TTC549 (cell line): Measurements from ENCODE around the gene TPPP.

Experiments used
- FAIRE-seq: peaks from 2 replicates; lab custom pipeline; 2012; peaks lifted over from hg19 to GRCh38; lab: Jason Lieb, UNC

TPPP gene

DNA sequence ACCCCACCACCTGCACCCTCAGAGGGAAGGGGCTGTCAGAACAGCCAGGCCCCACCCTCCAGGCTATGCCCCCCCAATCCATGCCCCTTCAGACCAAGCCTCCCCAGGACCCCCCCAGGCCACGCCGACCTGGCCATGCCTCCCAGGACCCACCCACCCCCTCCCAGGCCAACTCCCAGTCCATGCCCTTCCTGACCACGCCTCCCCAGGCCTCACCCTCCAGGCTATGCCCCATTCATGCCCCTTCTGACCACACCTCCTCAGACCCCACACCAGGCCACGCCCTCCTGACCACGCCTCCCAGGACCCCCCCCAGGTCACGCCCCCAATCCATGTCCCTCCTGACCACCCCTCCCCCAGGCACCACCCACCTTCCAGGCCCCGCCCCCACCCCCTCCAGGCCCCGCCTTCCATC lies 27.6 kb downstream of the TPPP start:
- FAIRE-seq: no peak

DNA sequence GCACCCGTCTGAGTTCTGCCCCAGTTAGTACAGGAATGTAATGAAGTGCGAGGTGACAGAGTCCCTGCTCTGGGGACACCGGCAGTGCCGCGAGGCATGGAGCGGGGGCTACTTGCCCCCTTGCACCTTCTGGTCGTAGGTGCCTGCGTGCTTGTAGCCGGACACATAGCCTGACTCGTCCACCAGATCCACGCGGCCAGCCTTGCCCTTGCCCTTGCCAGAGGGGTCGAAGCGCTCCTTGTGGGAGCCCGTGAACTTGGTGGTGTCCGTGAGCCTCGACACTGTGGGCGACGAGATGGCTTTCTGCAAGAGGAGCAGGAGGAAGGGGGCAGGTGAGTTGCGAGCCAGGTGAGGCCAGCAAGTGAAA lies 28.2 kb downstream of the TPPP start:
- no peak for FAIRE-seq

DNA sequence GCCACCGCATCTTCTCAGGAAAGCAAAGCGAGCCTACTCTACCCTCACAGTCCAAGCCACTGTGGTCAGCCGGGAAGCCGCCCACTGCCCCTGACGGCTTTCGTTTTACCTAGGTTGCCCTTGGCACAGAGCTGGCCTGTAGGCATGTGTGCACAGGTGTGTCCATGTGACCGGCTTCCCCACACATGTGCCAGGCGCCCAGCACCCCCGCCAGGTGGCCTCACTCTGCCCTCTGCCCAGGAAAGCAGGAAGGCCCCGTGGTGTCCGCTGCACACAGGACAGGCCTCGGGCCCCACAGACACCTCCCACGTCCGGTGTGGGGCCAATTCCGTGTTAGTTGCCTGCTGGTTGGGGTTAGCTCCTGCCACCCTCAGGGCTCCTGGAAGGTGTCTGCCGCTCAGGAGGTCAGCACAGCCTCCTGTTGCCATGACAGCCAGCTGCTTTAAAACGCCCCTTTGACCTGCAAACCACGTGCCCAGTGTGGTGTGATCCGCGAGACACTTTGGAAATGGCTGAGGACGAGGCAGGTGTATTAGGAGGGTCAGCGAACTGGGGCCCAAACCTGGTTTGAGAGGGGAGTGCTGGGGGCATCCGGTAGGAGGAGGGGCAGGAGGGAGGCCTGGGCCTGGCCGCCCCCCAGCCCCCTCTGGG lies 28.7 kb downstream of the TPPP start:
- no peak for FAIRE-seq

DNA sequence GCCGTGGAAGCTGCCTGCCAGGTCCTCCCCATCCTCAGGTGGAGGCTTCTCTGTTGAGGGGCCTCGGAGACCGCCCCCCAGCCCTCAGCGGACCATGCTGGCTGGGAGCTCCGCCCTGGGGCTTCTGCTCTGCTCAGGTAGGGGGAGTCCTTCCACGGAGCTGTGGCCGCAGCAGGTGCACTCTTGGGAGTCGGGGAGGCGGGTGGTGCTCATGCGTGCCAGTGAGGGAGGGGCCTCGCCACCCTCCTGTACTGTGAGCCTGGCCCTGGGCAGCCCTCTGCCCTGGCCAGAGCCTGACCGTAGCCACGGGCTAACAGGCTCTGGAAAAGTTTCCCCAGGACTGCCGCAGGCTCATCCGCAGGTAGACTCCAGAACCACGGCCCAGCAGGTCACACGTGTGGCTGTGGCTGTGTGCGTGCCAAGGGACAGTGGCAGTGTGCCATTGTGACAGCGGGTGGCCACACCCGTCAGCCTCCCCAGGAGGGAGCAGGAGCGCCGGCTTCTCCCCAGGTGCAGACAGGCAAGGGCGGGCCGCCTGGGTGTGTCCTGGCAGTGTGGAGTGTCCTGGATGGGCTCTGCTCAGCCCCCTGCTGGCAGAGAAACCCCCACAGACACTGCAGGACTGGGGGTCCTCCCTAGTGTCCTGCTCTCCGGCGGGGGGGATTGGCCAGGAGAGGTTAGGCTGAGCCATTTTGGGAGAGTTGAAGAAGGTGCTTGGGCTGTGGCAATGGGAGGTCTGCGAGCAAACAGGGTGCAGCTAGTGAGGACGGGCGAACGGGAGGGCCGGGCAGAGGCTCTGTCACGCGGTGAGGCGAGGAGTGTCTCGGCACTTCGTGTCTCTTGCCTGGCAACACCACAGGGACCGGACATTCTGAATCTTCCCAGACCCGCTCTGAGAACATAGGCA lies 29.5 kb downstream of the TPPP start:
- no peak for FAIRE-seq

DNA sequence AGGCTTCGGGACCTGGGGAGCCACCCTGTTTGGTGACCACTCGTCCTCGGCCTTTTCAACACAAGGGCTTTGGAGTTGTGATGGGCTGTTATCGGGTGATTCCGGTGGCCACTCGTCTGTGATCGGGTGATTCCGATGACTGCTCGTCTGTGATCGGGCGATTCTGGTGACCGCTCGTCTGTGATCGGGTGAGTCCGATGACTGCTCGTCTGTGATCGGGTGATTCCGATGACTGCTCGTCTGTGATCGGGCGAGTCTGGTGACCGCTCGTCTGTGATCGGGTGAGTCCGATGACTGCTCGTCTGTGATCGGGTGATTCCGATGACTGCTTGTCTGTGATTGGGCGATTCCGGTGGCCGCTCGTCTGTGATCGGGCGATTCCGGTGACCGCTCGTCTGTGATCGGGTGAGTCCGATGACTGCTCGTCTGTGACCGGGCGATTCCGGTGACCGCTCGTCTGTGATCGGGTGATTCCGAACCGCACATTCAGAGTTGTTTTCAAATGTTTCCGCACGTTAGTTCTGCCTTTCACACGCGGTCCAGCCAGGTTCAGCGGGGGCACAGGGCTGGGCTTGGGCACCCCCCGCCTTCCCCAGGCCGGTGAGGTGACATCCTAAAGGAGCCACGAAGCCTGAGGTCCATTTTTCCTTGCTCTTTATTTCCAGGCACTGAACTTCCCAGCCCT lies 30.3 kb downstream of the TPPP start:
- no peak for FAIRE-seq

DNA sequence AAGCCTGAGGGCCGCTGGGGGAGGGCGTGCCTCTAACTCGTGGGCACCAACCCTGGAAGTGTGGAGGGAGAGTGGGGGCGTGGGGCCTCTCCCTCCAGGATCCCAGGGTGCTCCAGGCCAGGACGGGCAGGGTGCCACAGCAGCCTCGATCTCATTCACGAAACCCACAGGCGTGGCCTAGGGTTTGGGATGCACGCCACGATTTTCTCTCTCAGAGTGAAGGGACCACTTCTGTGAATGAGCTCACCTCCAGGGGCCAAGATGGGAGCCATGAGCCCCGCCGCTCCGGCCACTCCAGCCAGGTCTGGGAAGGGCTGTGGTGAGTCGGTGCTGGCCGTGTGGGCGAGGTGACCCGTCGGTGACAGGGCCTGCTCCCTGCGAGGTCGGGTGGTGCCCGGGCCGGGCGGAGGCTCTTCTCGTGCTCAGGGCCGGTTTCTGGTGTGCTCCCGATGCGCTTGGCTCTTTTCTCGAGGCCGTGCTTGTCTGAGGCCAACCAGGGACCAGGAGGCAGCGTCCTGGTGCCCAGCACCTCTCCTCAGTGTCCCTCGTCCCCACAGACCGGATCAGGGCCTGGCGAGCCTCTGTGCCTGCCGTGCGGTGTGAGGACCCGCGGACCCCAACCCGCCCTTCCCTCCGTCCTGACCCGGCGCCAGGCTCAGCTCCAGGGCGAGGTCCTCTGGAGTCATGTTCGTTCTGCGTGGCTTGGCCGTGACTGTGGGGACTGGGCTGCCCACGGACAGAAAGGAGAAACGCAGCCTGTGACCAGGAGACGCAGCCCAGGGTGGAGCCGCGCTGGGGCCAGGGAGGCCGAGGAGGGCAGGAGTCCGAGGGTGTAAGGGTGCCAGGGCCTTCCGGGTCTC lies 31.0 kb downstream of the TPPP start:
- FAIRE-seq: no peak

DNA sequence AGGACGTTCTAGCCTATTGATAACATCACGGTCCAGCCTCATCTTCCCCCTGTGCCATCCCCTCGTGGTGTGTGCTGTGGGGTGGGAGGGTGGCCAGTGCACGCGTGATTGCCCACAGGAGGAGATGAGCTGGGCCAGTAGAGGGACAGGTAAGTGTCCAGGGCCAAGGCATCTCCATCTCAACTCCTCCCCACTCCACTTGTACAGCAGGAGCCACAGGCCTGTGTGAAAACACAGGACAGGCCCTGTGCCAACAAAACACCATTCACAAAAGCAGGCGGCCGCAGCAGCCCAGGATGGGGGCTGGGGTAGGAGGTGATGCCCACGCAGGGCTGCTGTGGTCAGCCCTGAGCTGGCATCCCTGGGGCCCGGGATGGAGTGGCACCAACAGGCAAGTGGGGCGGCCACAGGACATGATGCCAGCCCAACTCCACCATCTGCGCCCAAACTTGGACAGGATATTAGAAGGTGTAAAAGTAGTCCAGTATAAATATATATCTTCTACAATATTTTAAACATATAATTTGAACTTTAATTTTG lies 32.6 kb downstream of the TPPP start:
- no peak for FAIRE-seq

DNA sequence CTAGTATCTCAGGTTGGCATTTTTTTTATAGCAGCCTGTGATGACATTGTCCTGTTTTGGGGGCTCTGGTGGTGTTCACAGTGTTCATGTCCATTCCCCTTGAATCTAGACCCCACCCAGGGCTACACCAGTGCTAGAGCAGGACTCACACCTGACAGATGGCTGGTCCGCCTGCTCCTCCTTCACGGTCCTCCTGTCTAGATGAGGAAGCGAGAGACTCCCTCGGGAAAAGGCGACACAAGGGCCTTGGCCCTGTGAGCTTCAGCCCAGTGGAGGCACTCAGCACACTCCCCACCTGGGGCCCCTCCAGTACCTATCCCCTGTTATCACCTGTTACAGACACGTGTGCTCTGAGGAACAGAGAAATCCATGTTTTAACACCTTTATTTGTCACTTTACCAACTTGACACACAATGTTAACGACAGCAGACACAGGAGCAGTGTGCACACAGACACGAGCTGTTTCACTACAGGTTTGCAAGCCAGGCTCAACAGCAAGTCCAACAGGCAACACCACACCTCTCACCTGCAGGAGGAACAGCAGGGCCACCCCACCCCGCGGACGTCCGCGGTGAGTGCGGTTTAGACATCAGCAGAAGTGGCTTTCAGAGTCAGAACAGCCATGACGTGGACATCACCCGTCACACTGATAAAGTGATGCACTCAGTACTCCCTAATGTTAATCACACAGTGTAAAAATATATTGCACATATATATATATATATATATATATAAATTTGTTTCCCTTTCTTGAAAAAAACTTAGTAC lies 33.5 kb downstream of the TPPP start:
- no peak for FAIRE-seq

DNA sequence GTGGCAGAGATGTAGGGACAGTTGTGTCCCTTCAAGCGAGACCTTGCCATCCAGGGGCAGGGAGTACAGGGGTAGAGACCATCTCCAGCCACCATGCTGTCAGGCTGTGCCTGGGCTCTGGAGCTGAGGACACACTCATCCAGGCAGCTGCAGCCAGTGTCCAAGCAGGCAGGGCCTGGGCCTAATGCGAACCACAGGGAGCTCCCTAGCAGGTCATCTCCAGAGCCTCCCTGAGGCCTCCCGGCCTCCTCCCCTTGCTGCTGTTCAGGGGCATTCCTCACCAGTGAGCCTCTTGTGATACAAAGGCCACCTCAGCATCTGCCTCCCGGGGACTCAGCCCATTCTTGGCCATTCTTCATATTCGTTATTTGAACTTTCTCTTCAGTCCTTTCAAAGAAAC lies 35.0 kb downstream of the TPPP start:
- FAIRE-seq: no peak

DNA sequence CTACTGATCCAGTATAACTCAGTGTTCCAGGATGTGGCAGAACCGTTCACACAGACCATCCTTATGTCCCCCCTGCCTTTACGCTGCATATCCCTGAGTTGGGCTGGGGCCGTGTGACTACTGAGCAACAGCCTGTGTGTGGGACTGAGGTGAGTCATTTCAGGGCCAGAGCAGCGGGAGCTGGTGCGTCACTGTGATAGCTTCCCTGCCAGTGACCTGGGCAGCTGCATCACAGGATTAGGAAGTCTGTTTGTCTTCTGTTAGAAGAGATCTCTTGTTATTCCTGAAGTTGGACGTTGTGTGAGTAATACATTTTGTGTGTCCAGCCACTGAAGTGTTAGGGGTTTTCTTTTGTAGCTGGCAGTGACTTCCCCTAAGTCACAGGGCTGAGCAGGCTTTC lies 35.6 kb downstream of the TPPP start:
- FAIRE-seq: no peak

DNA sequence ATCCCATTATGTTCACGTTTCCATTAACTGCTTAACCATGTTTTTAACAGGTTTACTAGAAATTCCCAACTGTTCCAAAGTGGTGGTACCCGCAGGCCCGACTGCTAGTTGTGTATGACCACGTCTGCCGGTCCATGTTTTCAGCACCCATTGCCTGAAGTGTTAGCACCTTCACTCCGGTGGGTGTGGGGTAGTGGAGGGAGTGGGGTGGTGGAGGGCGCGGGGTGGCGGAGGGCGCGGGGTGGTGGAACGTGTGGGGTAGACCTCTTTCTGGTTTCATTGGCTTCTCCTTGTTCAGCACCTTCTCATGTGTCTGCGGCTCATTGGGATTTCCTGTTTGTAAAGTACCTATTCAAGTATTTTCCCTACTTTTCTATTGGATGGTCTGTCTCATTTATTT lies 37.7 kb downstream of the TPPP start:
- no peak for FAIRE-seq

DNA sequence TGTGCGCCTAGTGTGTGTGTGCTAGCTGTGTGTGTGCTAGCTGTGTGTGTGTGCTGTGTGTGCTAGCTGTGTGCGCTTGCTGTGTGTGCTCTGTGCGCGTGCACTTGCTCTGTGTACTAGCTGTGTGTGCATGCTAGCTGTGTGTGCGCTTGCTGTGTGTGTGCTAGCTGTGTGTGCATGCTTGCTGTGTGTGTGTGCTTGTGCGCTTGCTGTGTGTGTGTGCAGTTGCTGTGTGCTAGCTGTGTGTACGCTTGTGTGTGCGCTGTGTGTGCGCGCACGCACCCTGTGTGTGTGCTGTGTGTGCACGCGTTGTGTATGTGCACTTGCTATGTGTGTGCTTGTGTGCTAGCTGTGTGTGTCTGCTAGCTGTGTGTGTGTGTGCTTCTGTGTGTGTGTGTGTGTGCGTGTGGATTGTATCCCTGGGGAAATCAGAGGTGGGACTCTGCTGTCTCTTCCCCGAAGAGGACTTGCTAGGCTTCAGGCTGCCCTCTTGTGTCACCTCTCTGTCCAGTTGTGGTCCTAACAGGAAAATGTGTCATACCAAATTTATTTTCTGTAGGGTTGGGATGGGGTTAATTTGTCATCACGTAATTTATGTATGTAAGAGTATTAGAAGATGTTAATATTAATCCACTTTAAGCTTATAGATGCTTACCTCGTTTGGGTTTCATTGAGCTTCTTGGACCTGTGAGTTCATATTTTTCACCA lies 38.9 kb downstream of the TPPP start:
- FAIRE-seq: no peak

DNA sequence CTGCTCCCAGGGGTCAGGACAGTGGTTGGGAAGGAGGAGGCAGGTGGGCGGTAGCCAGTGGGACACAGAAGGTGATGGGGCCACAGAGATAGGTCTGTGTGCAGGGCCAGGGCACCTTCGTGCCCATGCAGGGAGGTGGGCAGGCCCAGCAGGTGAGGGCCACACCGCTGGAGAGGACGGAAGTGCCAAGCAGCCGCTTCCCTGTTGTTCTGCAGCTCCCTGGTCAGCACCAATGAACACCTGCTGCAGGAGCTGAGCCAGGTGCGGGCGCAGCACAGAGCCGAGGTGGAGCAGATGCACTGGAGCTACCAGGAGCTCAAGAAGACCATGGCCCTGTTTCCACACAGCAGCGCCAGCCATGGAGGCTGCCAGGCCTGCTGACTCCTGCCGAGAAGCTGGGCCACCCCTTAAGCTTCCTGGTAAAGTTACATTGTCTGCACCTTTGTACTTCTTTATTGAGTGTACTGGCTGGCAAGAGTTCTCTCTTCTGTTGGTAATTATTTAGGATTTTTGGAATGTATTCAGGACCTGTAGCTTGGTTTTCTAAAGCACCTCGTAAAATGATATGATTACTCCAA lies 40.3 kb downstream of the TPPP start:
- FAIRE-seq: no peak

DNA sequence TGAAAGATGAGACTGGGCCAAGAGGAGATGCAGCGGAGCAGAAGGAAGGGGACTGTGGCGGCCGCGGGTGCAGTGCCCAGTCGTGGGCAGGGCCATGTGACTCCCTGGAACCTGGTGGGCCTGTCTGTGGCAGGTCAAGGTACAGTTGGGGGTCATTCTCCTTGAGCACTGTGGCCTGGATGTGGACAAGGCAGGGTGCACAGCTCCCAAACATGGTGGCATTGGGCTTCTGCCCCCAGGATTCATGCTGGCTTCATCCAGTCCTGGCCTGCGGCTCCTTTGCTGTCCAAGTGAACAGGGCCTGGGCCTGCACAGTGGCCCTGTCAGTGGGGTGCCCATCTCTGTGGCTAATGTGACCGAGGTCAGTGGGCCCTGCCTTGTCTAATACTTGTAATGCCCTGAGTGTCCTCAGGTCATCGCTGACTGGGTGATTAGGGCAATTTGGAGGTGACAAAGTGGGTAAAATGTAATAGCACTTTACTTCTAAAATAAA lies 41.1 kb downstream of the TPPP start:
- FAIRE-seq: no peak

DNA sequence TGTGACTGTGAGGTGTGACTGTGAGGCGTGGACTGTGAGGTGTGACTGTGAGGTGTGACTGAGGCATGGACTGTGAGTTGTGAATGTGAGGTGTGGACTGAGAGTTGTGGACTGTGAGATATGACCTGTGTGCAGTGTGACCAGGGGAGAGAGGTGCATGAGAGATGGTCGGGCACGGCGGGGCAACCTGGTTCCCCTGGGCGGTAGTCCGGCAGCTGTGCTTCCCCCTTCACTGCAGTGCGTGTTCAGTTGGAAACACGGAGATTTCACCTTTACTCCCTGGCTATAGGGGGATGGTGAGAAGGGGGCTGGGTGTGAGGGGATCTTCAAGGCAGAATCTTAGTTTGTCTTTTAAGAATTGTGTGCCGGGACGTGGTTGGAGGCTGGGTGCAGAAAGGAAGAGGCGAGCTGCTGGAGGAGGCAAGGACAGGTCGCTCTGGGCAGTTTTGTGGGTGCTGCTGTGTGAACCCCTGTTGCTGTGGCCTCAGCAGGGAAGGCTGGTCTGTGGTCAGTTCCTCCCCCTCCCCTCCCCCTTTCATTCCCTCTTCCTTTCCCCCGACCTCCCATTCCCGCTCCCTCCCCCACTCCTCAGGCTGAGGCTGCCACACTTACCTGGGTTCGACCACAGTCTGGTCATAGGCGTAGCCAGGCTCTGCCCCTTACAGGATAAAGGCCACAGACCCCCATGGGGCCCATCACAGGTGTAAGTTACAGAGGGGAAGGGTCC lies 41.7 kb downstream of the TPPP start:
- no peak for FAIRE-seq

DNA sequence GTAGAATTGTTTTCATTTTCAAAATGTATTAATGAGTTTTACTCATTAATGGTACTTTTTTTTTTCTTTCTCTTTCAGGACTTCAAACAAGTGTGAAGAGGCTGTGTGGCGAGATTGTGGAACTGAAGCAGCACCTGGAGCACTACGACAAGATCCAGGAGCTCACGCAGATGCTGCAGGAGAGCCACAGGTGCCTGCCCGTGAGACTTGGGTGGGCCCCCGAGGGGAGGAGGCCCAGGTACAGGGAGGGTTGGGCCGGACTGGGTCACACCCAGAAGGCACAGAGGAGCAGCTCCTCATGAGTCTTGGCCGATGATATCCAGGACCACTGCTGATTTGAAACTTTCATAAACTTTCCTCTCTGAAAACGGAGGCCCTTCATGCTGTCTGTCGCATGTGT lies 45.4 kb downstream of the TPPP start:
- no peak for FAIRE-seq

DNA sequence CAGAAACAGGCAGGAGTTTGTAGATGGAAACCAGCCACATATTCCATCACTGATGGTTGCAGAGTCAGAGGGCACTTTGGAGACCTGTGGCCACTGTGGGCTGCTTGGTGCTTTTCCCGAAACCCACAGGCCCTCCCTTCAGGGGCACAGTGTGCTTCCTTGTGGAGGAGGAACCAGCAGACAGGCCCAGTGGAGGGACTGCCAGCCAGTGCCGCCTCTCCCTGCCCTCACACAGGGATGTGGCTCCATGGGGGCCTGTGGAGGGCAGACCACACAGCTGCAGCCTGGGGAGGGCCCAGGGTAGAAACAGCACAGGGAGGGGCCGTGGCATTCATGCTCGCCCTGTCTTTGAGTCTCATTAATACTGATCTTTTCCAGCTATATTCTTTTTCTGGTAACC lies 45.8 kb downstream of the TPPP start:
- FAIRE-seq: no peak

DNA sequence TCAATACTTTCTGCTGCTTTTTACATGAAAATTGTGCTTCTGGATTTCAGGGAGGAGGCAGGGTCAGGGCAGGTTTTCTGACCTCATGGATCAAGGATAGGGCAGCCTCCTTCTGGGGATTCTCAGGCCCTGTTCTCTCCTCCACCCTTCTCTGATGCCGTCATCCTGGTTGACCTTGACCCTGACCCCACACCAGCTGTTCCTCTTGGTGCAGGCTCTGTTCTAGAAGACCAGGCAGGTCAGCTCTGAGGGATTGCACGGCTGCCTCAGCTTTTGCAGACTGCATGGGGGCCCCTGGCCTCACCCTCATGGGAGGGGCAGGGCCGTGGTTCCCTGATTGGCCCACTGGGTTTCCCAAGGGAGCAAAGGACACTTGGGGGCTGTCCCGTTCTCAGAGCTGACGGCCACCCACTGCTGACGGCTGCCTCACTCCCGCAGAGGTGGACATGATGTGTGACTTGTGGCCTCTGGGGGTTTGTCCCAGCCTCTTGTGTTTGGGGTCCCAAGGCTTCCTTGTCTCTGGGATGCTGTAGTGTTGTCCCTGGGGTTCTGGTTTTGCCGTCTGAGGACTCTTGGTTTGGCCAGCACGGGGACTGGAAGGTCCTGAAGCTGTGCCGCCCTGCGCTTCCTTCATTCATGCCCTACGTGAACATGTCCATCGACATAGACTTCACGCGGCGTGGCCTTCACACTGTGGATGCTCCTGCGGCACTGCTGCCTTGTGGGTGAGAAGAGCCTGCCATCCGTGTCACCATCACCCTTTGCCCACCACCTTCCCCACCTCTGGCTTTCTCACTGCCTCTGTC lies 46.6 kb downstream of the TPPP start:
- no peak for FAIRE-seq

DNA sequence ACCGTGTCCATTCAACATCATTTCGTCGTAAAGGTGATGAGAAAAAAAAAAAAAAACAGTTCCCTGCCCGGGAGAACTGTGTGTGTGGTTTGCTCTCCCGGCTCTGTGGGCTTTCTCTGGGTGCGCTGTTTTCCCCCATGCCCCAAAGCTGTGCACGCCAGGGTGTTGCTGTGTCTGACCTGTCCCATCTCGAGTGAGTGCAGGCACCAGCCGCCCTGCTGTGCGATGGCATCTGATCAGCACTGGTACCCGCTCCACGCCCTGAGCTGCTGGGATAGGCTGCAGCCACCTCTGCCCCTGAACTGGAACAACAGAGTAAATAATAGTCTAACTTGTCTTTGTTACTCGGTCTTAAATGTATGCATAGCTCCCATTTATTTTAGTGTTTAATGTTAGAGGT lies 47.7 kb downstream of the TPPP start:
- FAIRE-seq: no peak
